ENCODE results near the gene TENT4A. TPM values are rescaled to one million over a fixed set of nuclear protein-coding genes. Genes with fewer than 3 reads are reported as not detected.

Gene TENT4A
- total and polyA plus RNA-seq, 8 donors: 3.5 to 37.4 (median 15.8) TPM

DNA sequence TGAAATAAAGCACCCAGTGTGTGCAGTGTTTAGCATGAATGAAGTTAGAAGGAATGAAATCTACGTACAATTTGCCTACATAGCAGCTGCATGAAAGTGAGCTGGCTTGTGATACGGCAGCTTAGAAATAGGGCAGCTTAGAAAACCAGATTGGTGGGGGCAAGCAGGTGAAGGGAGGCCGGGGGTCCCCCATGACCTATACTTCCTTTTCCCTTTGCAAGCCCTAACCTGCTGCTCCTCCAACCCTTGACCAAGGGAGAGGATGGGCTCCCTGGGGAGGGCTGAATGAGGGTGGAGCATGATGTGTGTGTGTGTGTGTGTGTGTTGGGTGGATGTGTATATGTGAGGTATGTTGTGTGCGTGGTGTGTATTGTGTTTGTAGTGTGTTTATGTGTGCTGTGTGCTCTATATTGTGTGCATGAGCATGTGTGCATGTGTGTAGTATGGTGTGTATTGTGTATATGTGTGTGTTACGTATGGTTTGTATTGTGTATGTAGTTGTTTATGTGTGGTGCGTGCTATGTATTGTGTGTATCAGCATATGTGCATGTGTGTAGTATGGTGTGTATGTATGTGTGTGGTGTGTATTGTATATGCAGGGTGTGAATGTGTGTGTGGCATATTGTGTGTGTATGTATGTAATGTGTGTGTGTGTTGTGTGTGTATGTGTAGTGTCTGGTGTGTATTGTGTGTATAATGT is 72.1 kb downstream of the TENT4A start:
- intact Hi-C loops (cut with DNase I; ENCODE audit: low total_unique reads): no loop called here

DNA sequence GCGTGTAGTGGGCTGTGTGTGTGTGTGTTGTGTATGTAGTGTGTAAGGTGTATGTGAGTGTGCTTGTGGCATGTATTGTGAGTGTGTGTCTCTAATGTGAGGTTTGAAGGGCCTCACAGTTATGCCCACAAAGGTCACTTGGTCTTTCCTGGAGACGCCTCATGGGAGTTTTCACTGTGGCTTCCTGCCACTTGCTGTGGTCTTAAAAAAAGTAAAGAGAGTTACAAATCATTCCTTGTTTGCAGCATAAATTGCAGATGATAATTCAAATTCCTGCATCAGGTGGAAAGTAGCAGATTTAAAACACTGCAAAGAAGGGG is 72.6 kb downstream of the TENT4A start:
- intact Hi-C loops (cut with DNase I; ENCODE audit: low total_unique reads): no loop called here
- 80 to 92% (median 83%) methylated on average over 2 of the region's 2 CpGs for WGBS, 5 donors
- no peak overlapping the region for H3K27ac ChIP-seq
- no peaks in the 10 kb centered on the region for H3K36me3 ChIP-seq
- peaks cover 0 to 10% (median 6%) of the 10 kb centered on the region in 4 donors for H3K4me1 ChIP-seq
- TF ChIP-seq, protein P1, sequence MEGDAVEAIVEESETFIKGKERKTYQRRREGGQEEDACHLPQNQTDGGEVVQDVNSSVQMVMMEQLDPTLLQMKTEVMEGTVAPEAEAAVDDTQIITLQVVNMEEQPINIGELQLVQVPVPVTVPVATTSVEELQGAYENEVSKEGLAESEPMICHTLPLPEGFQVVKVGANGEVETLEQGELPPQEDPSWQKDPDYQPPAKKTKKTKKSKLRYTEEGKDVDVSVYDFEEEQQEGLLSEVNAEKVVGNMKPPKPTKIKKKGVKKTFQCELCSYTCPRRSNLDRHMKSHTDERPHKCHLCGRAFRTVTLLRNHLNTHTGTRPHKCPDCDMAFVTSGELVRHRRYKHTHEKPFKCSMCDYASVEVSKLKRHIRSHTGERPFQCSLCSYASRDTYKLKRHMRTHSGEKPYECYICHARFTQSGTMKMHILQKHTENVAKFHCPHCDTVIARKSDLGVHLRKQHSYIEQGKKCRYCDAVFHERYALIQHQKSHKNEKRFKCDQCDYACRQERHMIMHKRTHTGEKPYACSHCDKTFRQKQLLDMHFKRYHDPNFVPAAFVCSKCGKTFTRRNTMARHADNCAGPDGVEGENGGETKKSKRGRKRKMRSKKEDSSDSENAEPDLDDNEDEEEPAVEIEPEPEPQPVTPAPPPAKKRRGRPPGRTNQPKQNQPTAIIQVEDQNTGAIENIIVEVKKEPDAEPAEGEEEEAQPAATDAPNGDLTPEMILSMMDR (IDR thresholded peaks at IDR 0.05): no peak
- no peak for TF ChIP-seq POLR2AphosphoS5 (IDR thresholded peaks at IDR 0.05)
- no peak for TF ChIP-seq POLR2A (IDR thresholded peaks at IDR 0.05)
- no peak for TF ChIP-seq EP300 (IDR thresholded peaks at IDR 0.05)
- H3K9me3 ChIP-seq: no peaks in the 10 kb centered on the region
- no peak overlapping the region for H3K4me3 ChIP-seq
- DNase-seq: no peak
- no peaks in the 10 kb centered on the region for H3K27me3 ChIP-seq

More for the DNA sequence above, 72.1 kb downstream of the TENT4A start:
- no peak overlapping the region for H3K4me3 ChIP-seq
- no peaks in the 10 kb centered on the region for H3K36me3 ChIP-seq
- no peak for TF ChIP-seq POLR2AphosphoS5 (IDR thresholded peaks at IDR 0.05)
- TF ChIP-seq, protein P1 (IDR thresholded peaks at IDR 0.05): no peak
- no peak for TF ChIP-seq EP300 (IDR thresholded peaks at IDR 0.05)
- TF ChIP-seq POLR2A (IDR thresholded peaks at IDR 0.05): no peak
- no peak overlapping the region for H3K27ac ChIP-seq
- H3K9me3 ChIP-seq: no peaks in the 10 kb centered on the region
- peaks cover 0 to 10% (median 6%) of the 10 kb centered on the region in 4 donors for H3K4me1 ChIP-seq
- WGBS, 5 donors: 82 to 94% (median 87%) methylated on average over 6 of the region's 6 CpGs
- no peaks in the 10 kb centered on the region for H3K27me3 ChIP-seq
- DNase-seq: no peak

DNA sequence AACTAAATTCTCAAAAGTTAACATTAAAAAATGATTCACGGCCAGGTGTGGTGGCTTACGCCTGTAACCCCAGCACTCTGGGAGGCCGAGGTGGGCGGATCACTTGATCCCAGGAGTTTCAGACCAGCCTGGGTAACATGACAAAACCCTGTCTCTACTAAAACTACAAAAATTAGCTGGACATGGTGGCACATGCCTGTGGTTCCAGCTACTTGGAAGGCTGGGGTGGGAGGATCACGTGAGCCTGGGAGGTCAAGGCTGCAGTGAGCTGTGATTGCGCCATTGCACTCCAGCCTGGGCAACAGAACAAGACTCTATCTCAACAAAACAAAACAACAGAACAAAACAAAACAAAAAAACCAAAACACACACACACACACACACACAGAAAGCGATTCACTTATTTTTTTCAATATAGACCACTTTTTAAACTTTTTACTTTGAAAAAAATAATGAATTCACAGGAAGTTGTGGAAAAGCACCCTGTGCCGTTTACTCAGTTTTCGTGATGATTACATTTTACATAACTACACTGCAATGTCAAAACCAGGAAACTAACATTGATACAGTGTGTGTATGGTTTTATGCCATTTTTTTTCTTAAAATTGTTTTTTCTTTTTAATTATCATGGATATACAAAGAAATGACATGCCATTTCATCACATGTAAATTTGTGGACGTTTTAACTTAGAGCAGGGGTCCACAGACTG is 73.7 kb downstream of the TENT4A start:
- Histone ChIP-seq H3K9me3 (no peaks in the 10 kb centered on the region), H3K4me3 (no peak overlapping the region), H3K27me3 (no peaks in the 10 kb centered on the region), H3K4me1 (peaks cover 0 to 10% (median 6%) of the 10 kb centered on the region in 4 donors), H3K27ac (no peak overlapping the region), H3K36me3 (no peaks in the 10 kb centered on the region)
- TF ChIP-seq, protein P1 (IDR thresholded peaks at IDR 0.05): no peak
- TF ChIP-seq POLR2AphosphoS5 (IDR thresholded peaks at IDR 0.05): no peak
- no peak for TF ChIP-seq EP300 (IDR thresholded peaks at IDR 0.05)
- TF ChIP-seq POLR2A (IDR thresholded peaks at IDR 0.05): no peak
- intact Hi-C loops (cut with DNase I; ENCODE audit: low total_unique reads): no loop called here
- 68 to 78% (median 74%) methylated on average over 10 of the region's 10 CpGs for WGBS, 5 donors
- DNase-seq: no peak

DNA sequence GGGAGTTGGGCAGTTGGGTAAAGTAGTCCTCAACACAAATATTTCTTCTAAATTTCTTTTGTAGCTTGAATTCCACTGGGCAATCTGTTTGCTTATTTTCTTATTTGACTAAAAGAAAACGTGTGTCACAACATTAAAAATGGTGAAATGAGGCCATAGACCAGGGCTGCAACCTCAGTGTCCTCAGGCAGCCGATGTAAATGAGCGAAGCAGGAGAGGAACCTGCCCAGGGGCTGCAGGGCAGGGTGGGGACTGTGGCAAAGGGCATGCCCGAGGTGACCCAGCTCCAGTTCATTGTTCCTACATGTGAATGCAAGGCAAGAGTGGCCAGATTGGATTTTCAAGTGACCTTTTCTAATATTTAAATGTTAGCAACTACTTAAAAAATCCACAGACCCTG is 74.7 kb downstream of the TENT4A start:
- intact Hi-C loops (cut with DNase I; ENCODE audit: low total_unique reads): no loop called here
- no peaks in the 10 kb centered on the region for H3K36me3 ChIP-seq
- peaks cover 0 to 10% (median 6%) of the 10 kb centered on the region in 4 donors for H3K4me1 ChIP-seq
- H3K9me3 ChIP-seq: no peaks in the 10 kb centered on the region
- no peaks in the 10 kb centered on the region for H3K27me3 ChIP-seq
- TF ChIP-seq, protein P1 (IDR thresholded peaks at IDR 0.05): no peak
- no peak for TF ChIP-seq POLR2AphosphoS5 (IDR thresholded peaks at IDR 0.05)
- no peak for TF ChIP-seq POLR2A (IDR thresholded peaks at IDR 0.05)
- TF ChIP-seq EP300 (IDR thresholded peaks at IDR 0.05): no peak
- no peak for DNase-seq
- no peak overlapping the region for H3K27ac ChIP-seq
- no peak overlapping the region for H3K4me3 ChIP-seq
- WGBS, 5 donors: 64 to 80% (median 75%) methylated on average over 4 of the region's 4 CpGs

Data from stomach (tissue), 9 donors.